Heart left ventricle (tissue), 16 donors: ENCODE data around the gene LSM14A. TPM values are rescaled to one million over a fixed set of nuclear protein-coding genes. Genes with fewer than 3 reads are reported as not detected.
A peak's percentile ranks its signal among the peaks of the same experiment; 100 is the strongest.
"Not testable (repeated sequence)": the region's sequence is repeated elsewhere in the genome, so short reads cannot be mapped to it uniquely, and the experiment has no call there.

ENCODE experiments used
- ATAC-seq, 4 donors: fragments of 200-7000 bp; cut with Tn5 transposase; one replicate each; pipeline ENCODE4 v1.9.1; 2020 to 2022; ENCODE audit warnings: moderate library complexity in 4 of 4, mild to moderate bottlenecking in 3 of 4, moderate number of reproducible peaks in 1 of 4
- DNase-seq, 5 donors: peaks; one replicate each; pipeline ENCODE4 v3.0.0-alpha.2; 2020
- H3K27ac ChIP-seq, 12 donors: fragments of 200-600 bp; sonication (generic) in 4 of 12; one replicate each; pipeline versions ENCODE4 v1.5.0 to v1.8.0; 2016 to 2022; ENCODE audit warnings: mild to moderate bottlenecking in 2 of 12
- H3K27me3 ChIP-seq, 9 donors: fragments of 200-600 bp; sonication (generic) in 2 of 9; one replicate each; pipeline versions ENCODE4 v1.5.1 to v1.8.0; 2016 to 2022; ENCODE audit warnings: mild to moderate bottlenecking in 3 of 9
- H3K36me3 ChIP-seq, 9 donors: fragments of 200-600 bp; sonication (generic) in 2 of 9; one replicate each; pipeline versions ENCODE4 v1.5.0 to v1.8.0; 2018 to 2022; ENCODE audit warnings: mild to moderate bottlenecking in 2 of 9
- H3K4me1 ChIP-seq, 12 donors: fragments of 200-600 bp; sonication (generic) in 4 of 12; one replicate each; pipeline versions ENCODE4 v1.5.0 to v1.8.0; 2016 to 2022; ENCODE audit warnings: mild to moderate bottlenecking in 3 of 12
- H3K4me3 ChIP-seq, 12 donors: fragments of 200-600 bp; sonication (generic) in 4 of 12; one replicate each; pipeline versions ENCODE4 v1.5.0 to v1.8.0; 2017 to 2022; ENCODE audit warnings: mild to moderate bottlenecking in 9 of 12, moderate library complexity in 4 of 12
- H3K9me3 ChIP-seq, 12 donors: fragments of 200-600 bp; sonication (generic) in 4 of 12; one replicate each; pipeline versions ENCODE4 v1.5.0 to v1.8.0; 2016 to 2022; ENCODE audit warnings: mild to moderate bottlenecking in 1 of 12
- POLR2A ChIP-seq, 2 donors: fragments of 450-650 bp; IDR thresholded peaks; one replicate each; pipeline ENCODE4 v1.6.1; 2017; ENCODE audit warnings: antibody characterized with exemption in 2 of 2, mild to moderate bottlenecking in 2 of 2, moderate library complexity in 2 of 2
- WGBS, 4 donors: extraction: QIAGEN DNeasy Blood & Tissue Kit in 2 of 4; methylation state at CpG; one replicate each; pipeline versions ENCODE4 v1.1.5 to v1.1.7; 2013 to 2018; 5-methylcytosine and 5-hydroxymethylcytosine counted together
- intact Hi-C, 10 donors: fragments of 100-400 bp; cut with DNase I; formaldehyde crosslinking; loops; one replicate each; pipeline versions ENCODE4 v1.11.1 to v1.14.2; 2022
- polyA plus RNA-seq, 2 donors: library from polyadenylated mRNA; stranded (reverse); fragments of 200-250 nt; gene quantifications; one replicate each; pipeline ENCODE4 v1.2.3, GENCODE V29; 2013
- total RNA-seq, 9 donors: library from RNA; depleted of rRNA in 2 of 9; stranded (reverse); fragments of >200 nt in 2 of 9; fragmentation: NEBNext Ultra II Directional in 3 of 9; extraction: Animal tissue kit (Norgen Biotek cat#: 25700) in 3 of 9; gene quantifications; one replicate each; pipeline versions ENCODE4 v1.1.0 to v1.2.4, GENCODE V29; 2016 to 2023
- TF ChIP-seq, protein P1 (sequence below), 12 donors: fragments of 200-600 bp; sonication (generic) in 4 of 12; IDR thresholded peaks; one replicate each; pipeline versions ENCODE4 v1.5.0 to v1.8.0; 2018 to 2022; ENCODE audit warnings: antibody characterized with exemption in 12 of 12, mild to moderate bottlenecking in 5 of 12
- donor health status: ischemic (EF 13 %, LVEDD 7.1; RV severe dilation, severe dysfunction).
- donor health status: healthy with polysubstance abuse.
- donor health status: DM: no; HTN: yes; CAD: no.
- donor health status: DM: no; HTN: no; CAD: no.
- donor health status: ischemic (EF 25% LVEDD 6.9; RV normal size, moderate dysfunction).
- donor health status: ischemic (EF 25% LVEDD 5.7; RV mildly dilated, moderate dysfunction).
- donor health status: healthy.
- donor health status: DM: yes; HTN: yes; CAD: no.
- donor health status: ischemic (EF 35%, LVEDD 5.7; RV mildly dilated, moderate dysfunction).
- donor health status: nonischemic (EF 11% LVEDD 7.7; RV severe dilation, severe dysfunction).
- donor health status: DM: yes; HTN: yes; CAD: no.
- donor health status: PGD.
- donor health status: ischemic (EF 29% LVEDD 5.4; RV normal size, mild dysfunction).
- donor health status: nonischemic (EF 23%, LVEDD 6.1; RV moderate dilation, normal function).

The LSM14A gene
- total and polyA plus RNA-seq, 11 donors: 34.6 to 109 (median 70.5) TPM

DNA sequence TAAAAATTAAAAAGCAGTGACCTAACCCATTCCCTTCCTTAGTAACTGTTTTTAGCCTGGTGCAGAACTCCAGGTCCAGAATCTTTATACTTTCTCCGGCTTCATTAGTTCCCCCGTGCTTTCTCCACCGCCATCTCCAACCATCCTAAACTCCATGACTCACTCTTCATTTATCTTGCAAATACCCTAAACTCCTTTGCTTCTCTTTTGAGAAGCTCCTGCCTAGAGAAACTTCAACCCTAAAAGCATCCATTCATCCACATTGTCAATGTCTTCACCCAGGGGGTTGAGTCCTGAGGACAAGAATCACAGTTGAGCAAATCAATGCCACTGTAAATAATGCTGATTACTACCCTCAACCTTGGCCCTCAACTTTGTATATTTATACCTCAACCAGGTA, 65.0 kb downstream of the LSM14A start:
- WGBS, 4 donors: 65 to 99% (median 96%) methylated on average over 3 of the region's 3 CpGs
- no peak for TF ChIP-seq POLR2A (IDR thresholded peaks at IDR 0.05)
- TF ChIP-seq, protein P1, sequence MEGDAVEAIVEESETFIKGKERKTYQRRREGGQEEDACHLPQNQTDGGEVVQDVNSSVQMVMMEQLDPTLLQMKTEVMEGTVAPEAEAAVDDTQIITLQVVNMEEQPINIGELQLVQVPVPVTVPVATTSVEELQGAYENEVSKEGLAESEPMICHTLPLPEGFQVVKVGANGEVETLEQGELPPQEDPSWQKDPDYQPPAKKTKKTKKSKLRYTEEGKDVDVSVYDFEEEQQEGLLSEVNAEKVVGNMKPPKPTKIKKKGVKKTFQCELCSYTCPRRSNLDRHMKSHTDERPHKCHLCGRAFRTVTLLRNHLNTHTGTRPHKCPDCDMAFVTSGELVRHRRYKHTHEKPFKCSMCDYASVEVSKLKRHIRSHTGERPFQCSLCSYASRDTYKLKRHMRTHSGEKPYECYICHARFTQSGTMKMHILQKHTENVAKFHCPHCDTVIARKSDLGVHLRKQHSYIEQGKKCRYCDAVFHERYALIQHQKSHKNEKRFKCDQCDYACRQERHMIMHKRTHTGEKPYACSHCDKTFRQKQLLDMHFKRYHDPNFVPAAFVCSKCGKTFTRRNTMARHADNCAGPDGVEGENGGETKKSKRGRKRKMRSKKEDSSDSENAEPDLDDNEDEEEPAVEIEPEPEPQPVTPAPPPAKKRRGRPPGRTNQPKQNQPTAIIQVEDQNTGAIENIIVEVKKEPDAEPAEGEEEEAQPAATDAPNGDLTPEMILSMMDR (IDR thresholded peaks at IDR 0.05): no peak

DNA sequence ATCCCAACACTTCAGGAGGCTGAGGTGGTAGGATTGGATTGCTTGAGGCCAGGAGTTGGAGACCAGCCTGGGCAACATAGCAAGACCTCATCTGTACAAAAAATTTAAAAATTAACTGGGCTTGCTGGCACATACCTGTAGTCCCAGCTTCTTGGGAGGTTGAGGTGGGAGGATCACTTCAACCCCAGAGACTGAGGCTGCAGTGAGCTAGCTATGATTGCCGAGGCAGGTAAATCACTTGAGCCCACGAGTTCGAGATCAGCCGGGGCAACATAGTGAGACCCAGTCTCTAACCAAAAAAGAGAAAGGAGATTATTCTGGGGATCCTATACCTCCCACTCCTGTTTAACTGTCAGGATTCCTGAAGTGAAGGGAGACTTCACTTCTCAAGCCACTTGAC, 65.6 kb downstream of the LSM14A start:
- intact Hi-C loops: loop anchor here in 1 of 10 donors (10.0 kb wide), 1 partner anchor 107 kb away; no protein-coding TSS in a partner anchor
- no peak for ATAC-seq

More for the DNA sequence above, 65.0 kb downstream of the LSM14A start:
- Histone ChIP-seq H3K27ac (no peak overlapping the region), H3K4me3 (no peak overlapping the region), H3K36me3 (no peaks in the 10 kb centered on the region), H3K27me3 (no peaks in the 10 kb centered on the region), H3K4me1 (peaks cover 0 to 18% (median 11%) of the 10 kb centered on the region in 12 donors), H3K9me3 (no peaks in the 10 kb centered on the region)
- ATAC-seq (no peak), DNase-seq (no peak)
- intact Hi-C loops: loop anchor here in 1 of 10 donors (10.0 kb wide), 1 partner anchor 108 kb away; no protein-coding TSS in a partner anchor

DNA sequence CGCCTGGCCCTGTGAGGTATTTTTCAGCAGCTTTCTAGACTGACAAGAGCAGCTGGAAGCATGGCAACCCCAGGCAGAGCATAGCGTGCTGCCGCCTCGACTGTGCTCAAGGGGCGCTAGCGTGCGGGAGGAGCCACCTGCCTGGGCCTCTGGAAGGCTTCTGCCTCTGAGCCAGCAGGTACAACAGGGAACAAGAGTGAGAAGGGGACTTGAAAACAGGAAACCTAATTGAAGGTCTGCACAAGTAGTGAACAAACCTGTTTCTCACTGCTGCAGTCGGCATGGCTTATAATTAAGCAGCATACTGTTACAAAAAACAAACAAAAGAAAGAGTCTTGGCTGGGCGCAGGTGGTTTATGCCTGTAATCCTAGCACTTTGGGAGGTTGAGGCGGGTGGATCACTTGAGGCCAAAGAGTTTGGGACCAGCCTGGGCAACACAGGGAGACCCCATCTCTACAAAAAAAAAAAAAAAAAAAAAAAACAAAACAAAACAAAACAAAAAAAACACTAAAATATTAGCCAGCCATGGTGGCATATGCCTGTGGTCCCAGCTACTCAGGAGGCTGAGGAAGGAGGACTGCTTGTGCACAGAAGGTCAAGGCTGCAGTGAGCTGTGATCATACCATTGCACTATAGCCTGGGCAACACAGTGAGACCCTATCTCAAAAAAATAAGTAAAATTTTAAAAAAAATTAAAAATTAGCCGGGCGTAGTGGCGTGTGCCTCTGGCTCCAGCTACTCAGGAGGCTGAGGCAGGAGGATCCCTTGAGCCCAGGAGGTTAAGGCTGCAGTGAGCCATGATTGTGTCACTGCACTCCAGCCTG, 69.4 kb downstream of the LSM14A start:
- Histone ChIP-seq H3K9me3 (no peaks in the 10 kb centered on the region), H3K36me3 (no peaks in the 10 kb centered on the region), H3K27me3 (no peaks in the 10 kb centered on the region), H3K27ac (no peak overlapping the region), H3K4me1 (peaks cover 0 to 15% (median 4%) of the 10 kb centered on the region in 12 donors), H3K4me3 (no peak overlapping the region)
- DNase-seq: no peak
- TF ChIP-seq, protein P1 (IDR thresholded peaks at IDR 0.05): no peak
- no peak for TF ChIP-seq POLR2A (IDR thresholded peaks at IDR 0.05)
- ATAC-seq: no peak
- intact Hi-C loops: no loop called here
- 81 to 86% (median 84%) methylated on average over 13 of the region's 13 CpGs for WGBS, 4 donors

More for the DNA sequence above, 65.6 kb downstream of the LSM14A start:
- H3K4me1 ChIP-seq: peaks cover 0 to 12% (median 5%) of the 10 kb centered on the region in 12 donors
- H3K27me3 ChIP-seq: no peaks in the 10 kb centered on the region
- no peak overlapping the region for H3K27ac ChIP-seq
- H3K4me3 ChIP-seq: no peak overlapping the region
- DNase-seq: no peak
- WGBS, 4 donors: 97 to 98% (median 97%) methylated on average over 4 of the region's 4 CpGs
- no peak for TF ChIP-seq POLR2A (IDR thresholded peaks at IDR 0.05)
- TF ChIP-seq, protein P1 (IDR thresholded peaks at IDR 0.05): no peak
- no peaks in the 10 kb centered on the region for H3K36me3 ChIP-seq
- no peaks in the 10 kb centered on the region for H3K9me3 ChIP-seq

DNA sequence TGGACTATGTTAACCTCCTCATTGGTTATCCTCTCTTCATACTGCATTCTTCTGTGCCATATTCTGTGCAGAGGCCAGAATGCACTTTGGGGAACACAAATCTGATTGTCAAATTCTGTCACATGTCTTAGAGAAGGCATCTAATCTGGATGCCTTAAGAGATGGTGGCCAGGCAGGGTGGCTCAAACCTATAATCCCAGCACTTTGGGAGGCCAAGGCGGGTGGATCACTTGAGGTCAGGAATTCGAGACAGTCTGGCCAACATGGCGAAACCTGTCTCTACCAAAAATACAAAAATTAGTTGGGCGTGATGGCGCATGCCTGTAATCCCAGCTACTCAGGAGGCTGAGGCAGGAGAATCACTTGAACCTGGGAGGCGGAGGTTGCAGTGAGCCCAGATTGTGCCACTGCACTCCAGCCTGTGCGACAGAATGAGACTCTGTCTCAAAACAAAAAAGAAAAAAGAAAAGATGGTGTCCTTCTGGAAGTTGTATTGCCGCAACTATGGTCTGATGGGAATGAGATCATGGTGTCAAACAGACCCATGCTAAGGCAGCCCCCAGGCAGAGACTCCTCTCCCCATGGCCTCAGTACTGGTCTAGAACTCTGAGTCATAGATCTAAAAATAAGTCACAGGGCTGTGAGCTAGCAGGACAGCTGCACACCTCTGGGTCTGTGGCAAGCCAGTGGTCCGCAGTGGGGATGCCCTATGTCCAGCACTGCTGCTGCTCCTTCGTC, 71.0 kb downstream of the LSM14A start:
- peak; percentile 93 to 95 (median 94) for ATAC-seq
- peaks cover 0 to 15% (median 4%) of the 10 kb centered on the region in 12 donors for H3K4me1 ChIP-seq

More for the DNA sequence above, 71.0 kb downstream of the LSM14A start:
- DNase-seq, H3K36me3 ChIP-seq, H3K9me3 ChIP-seq, H3K27ac ChIP-seq, intact Hi-C loops, H3K4me3 ChIP-seq, H3K27me3 ChIP-seq: not testable (repeated sequence)
- 87 to 92% (median 88%) methylated on average over 10 of the region's 10 CpGs for WGBS, 4 donors
